Lower leg skin (tissue), 4 donors: ENCODE measurements around the gene SLC13A5. TPM values are rescaled to one million over a fixed set of nuclear protein-coding genes. Genes with fewer than 3 reads are reported as not detected.

ENCODE experiments used
- DNase-seq, 2 donors: peaks; one replicate each; pipeline ENCODE4 v3.0.0-alpha.2; 2019; ENCODE audit warnings: low spot score in 2 of 2
- H3K4me3 ChIP-seq: fragments of 200-600 bp; sonication (generic); 2 replicates; pipeline ENCODE4 v1.5.1; 2017; ENCODE audit warnings: mild to moderate bottlenecking, low read depth; ENCODE audit not compliant: poor library complexity, severe bottlenecking
- CTCF ChIP-seq, 3 donors: fragments of 450-650 bp; IDR thresholded peaks; one replicate each; pipeline ENCODE4 v1.5.1; 2016; ENCODE audit warnings: antibody characterized with exemption in 3 of 3, mild to moderate bottlenecking in 3 of 3, moderate library complexity in 2 of 3
- POLR2A ChIP-seq, 2 donors: fragments of 450-650 bp; IDR thresholded peaks; one replicate each; pipeline ENCODE4 v1.6.1; 2016 to 2017; ENCODE audit warnings: antibody characterized with exemption in 2 of 2, mild to moderate bottlenecking in 1 of 2, moderate library complexity in 1 of 2
- WGBS, 2 donors: methylation state at CpG; one replicate each; pipeline ENCODE4 v1.1.5; 2018; 5-methylcytosine and 5-hydroxymethylcytosine counted together
- intact Hi-C: fragments of 100-400 bp; cut with DNase I; formaldehyde crosslinking; loops from one replicate; pipeline ENCODE4 v1.15.0; 2023; ENCODE audit warnings: low total_unique reads
- total RNA-seq, 4 donors: library from RNA; depleted of rRNA; stranded (reverse); fragments of >200 nt; gene quantifications; one replicate each; pipeline ENCODE4 v1.1.0, GENCODE V29; 2016

Gene SLC13A5
- total RNA-seq, 4 donors from 2014 or later, result not detected

GRCh38 chr17:6691546-6691945, 21.6 kb downstream of the SLC13A5 start:
- intact Hi-C loops, result no loop called here
- H3K4me3 ChIP-seq, result no peak overlapping the region
- DNase-seq, result no peak
- TF ChIP-seq POLR2A (IDR thresholded peaks at IDR 0.05) (no peak), CTCF (IDR thresholded peaks at IDR 0.05) (no peak)
- whole genome bisulfite sequencing, 2 donors, result 77 to 87% methylated on average over 3 of the region's 3 CpGs

- H3K4me3 ChIP-seq, result no peak overlapping the region
- intact Hi-C loops, result no loop called here
- DNase-seq, result no peak
- 81% methylated on average over 11 of the region's 11 CpGs for WGBS, 2 donors
- no peak for TF ChIP-seq CTCF (IDR thresholded peaks at IDR 0.05)
- TF ChIP-seq POLR2A (IDR thresholded peaks at IDR 0.05), result no peak
These were observed 22.5 kb downstream of the SLC13A5 start for GRCh38 chr17:6690641-6691040.

GRCh38 chr17:6688944-6689343, 24.2 kb downstream of the SLC13A5 start:
- H3K4me3 ChIP-seq, result no peak overlapping the region
- no peak for TF ChIP-seq CTCF (IDR thresholded peaks at IDR 0.05)
- TF ChIP-seq POLR2A (IDR thresholded peaks at IDR 0.05), result no peak
- DNase-seq, result no peak
- intact Hi-C loops, result no loop called here
- 82 to 87% methylated on average over 9 of the region's 9 CpGs for WGBS, 2 donors

- DNase-seq, result no peak
- TF ChIP-seq CTCF (IDR thresholded peaks at IDR 0.05) (no peak), POLR2A (IDR thresholded peaks at IDR 0.05) (no peak)
- intact Hi-C loops, result no loop called here
- WGBS, 2 donors, result 79 to 90% methylated on average over 4 of the region's 4 CpGs
- no peak overlapping the region for H3K4me3 ChIP-seq
These were observed 27.1 kb downstream of the SLC13A5 start for GRCh38 chr17:6686026-6686425.

GRCh38 chr17:6684881-6685767, 28.0 kb downstream of the SLC13A5 start:
- H3K4me3 ChIP-seq, result no peak overlapping the region
- 88 to 93% methylated on average over 14 of the region's 14 CpGs for WGBS, 2 donors
- intact Hi-C loops, result no loop called here
- no peak for DNase-seq
- no peak for TF ChIP-seq CTCF (IDR thresholded peaks at IDR 0.05)
- TF ChIP-seq POLR2A (IDR thresholded peaks at IDR 0.05), result no peak

GRCh38 chr17:6684460-6684783, 28.7 kb downstream of the SLC13A5 start:
- H3K4me3 ChIP-seq, result no peak overlapping the region
- no peak for DNase-seq
- TF ChIP-seq POLR2A (IDR thresholded peaks at IDR 0.05) (no peak), CTCF (IDR thresholded peaks at IDR 0.05) (no peak)
- intact Hi-C loops, result no loop called here
- WGBS, 2 donors, result 72 to 83% methylated on average over 7 of the region's 7 CpGs
